IPS DF 19.7 (cell line): ENCODE data around the gene GRIP2.
"Not testable (repeated sequence)": the region's sequence is repeated elsewhere in the genome, so short reads cannot be mapped to it uniquely, and the experiment has no call there.

Experiments used
- DNase-seq: peaks from one replicate; pipeline ENCODE4 v3.0.0-alpha.2; 2013; ENCODE audit warnings: low read depth, low spot score

GRIP2 gene

GRCh38 chr3:14520967-14521366 lies 19.2 kb downstream of the GRIP2 start:
- no peak for DNase-seq

GRCh38 chr3:14520149-14520548 lies 20.0 kb downstream of the GRIP2 start:
- no peak for DNase-seq

- no peak for DNase-seq
Measured at GRCh38 chr3:14519406-14519805, 20.7 kb downstream of the GRIP2 start.

DNA sequence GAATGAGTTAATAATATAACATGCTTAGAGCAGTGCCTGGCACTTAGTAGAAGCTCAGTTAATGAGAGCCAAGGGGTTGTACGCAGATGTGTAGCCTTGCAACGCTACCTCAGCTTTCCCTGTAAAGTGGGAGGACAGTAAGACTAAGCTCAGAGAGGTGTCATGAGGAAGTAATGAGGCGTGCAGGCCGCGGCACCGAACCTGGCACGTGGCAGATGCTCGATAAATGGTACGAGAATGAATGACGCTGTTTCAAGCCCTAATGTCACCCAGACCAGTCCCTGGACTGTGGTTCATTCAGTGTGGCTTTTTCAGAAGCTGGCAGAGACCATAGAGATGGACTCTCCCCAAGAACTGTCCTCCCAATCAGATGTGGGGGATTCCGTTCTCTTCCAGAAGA lies 21.2 kb downstream of the GRIP2 start:
- DNase-seq: no peak

- no peak for DNase-seq
Measured at GRCh38 chr3:14518432-14518802, 21.7 kb downstream of the GRIP2 start.

GRCh38 chr3:14517601-14518431 lies 22.3 kb downstream of the GRIP2 start:
- DNase-seq: no peak

- no peak for DNase-seq
Measured at GRCh38 chr3:14516738-14517345, 23.3 kb downstream of the GRIP2 start.

GRCh38 chr3:14515526-14515925 lies 24.6 kb downstream of the GRIP2 start:
- DNase-seq: not testable (repeated sequence)

- DNase-seq: no peak
Measured at GRCh38 chr3:14514323-14514720, 25.8 kb downstream of the GRIP2 start.

DNA sequence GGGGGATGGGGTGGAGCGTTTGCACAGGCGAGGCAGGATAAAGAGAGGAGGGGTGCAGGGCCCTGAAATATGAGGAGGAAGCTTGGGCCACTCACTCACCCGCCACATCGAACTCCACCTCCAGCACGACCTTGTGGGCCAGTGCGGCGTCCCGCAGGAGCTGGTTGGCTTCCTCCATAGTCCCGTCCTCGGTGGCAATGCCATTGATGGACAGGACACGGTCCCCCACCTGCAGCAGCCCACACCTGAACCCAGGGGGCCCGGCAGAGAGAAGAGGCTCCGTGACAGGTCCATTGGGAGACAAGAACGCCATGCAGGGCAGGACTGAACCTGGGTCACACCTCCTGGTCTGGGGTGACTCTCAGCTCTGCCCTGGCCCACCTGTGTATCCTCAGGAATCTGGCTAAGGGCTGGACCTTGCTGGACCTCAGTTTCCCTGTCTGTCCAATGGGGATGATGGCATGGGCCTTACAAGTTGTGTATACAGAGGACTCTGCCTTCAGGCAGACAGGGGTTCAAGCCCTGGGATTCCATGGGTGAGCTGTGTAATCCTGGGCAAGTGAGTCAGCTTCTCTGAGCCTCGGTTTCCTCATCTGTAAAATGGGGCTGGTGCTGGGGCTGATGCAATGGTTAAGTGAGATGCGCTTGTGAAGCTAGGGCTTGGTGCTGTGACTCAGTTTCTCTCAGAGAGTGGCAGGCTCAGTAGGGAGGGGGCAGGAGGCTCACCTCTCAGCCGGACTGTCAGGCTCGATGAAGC lies 26.4 kb downstream of the GRIP2 start:
- no peak for DNase-seq

DNA sequence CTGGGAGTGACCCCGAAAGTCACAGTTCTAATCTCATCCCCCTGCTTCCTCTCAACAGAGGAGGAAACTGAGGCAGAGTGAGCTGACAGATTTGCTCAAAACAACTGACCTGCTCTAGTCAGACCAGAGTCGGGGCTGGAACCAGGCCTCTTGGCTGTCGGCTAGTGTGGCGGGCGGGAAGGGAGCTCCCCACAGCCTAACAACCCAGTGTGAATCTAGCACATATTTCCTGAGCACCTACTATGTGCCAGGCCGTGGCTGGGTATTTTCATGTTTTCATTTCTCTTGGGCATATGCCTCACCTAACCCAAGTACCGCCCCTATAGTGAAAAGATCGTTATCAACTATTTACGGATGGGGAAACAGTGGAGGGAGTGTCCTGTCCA lies 27.2 kb downstream of the GRIP2 start:
- no peak for DNase-seq

GRCh38 chr3:14512281-14512941 lies 27.7 kb downstream of the GRIP2 start:
- no peak for DNase-seq

GRCh38 chr3:14511623-14512280 lies 28.4 kb downstream of the GRIP2 start:
- DNase-seq: no peak

GRCh38 chr3:14510838-14511622 lies 29.1 kb downstream of the GRIP2 start:
- no peak for DNase-seq

DNA sequence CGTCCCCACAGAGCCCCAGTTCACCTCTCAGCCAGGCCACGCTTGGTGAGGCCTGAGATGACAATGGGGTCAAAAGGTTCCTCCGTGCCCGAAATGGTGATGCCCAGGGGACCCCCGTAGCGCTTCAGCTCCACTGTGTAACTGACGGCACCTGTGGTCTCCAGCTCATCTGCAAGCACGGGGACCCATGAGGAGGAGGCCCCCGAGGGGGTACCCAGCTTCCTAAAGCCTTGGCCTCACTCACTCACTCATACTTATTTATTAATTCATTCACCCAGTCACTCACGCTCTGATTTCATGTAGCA lies 30.4 kb downstream of the GRIP2 start:
- no peak for DNase-seq

GRCh38 chr3:14508966-14509795 lies 31.0 kb downstream of the GRIP2 start:
- peak; percentile 15 for DNase-seq

GRCh38 chr3:14508505-14508819 lies 31.7 kb downstream of the GRIP2 start:
- no peak for DNase-seq

GRCh38 chr3:14507757-14508504 lies 32.2 kb downstream of the GRIP2 start:
- no peak for DNase-seq

GRCh38 chr3:14507305-14507741 lies 32.8 kb downstream of the GRIP2 start:
- DNase-seq: no peak
